Mesothelial cell of epicardium (in vitro differentiated cells): Measurements from ENCODE around the gene CHKA. TPM values are rescaled to one million over a fixed set of nuclear protein-coding genes. Genes with fewer than 3 reads are reported as not detected.

ENCODE experiments used
- DNase-seq, 2 experiments: peaks; one replicate each; pipeline ENCODE4 v3.0.0; 2021; ENCODE audit warnings: low spot score in 2 of 2; ENCODE audit not compliant: unreplicated experiment in 2 of 2
- H3K27ac Mint-ChIP-seq: 2 replicates; pipeline ENCODE4 v1.8.0; 2021; ENCODE audit warnings: mixed read lengths
- H3K27me3 Mint-ChIP-seq: 2 replicates; pipeline ENCODE4 v1.8.0; 2021; ENCODE audit warnings: low read depth, mixed read lengths
- H3K36me3 Mint-ChIP-seq: 2 replicates; pipeline ENCODE4 v1.8.0; 2021; ENCODE audit warnings: mixed read lengths
- H3K4me1 Mint-ChIP-seq: 2 replicates; pipeline ENCODE4 v1.8.0; 2021; ENCODE audit warnings: mixed read lengths
- H3K4me3 Mint-ChIP-seq: 2 replicates; pipeline ENCODE4 v1.8.0; 2021; ENCODE audit warnings: mild to moderate bottlenecking, moderate library complexity, mixed read lengths
- H3K9me3 Mint-ChIP-seq: 2 replicates; pipeline ENCODE4 v1.8.0; 2021; ENCODE audit warnings: mixed read lengths
- CTCF ChIP-seq: fragments of 200-600 bp; sonication (generic); IDR thresholded peaks from one replicate; pipeline ENCODE4 v1.5.0; 2021; ENCODE audit warnings: antibody characterized with exemption; ENCODE audit not compliant: unreplicated experiment
- total RNA-seq: library from RNA; stranded (reverse); gene quantifications from 3 replicates; pipeline ENCODE4 v1.2.1, GENCODE V29; 2021

The CHKA gene
- total RNA-seq, 1 donor from 2014 or later: 74.4 TPM

GRCh38 chr11:68030318-68031143, 90.7 kb downstream of the CHKA start, which contains the start of gene NDUFS8:
Gene NDUFS8, plus strand, starts transcription at chr11:68030681. Its CDS starts 1,471 bp downstream, at chr11:68032152.
- peak; percentile 91 to 92 for DNase-seq
- TF ChIP-seq CTCF: no peak
- no peaks in the 10 kb centered on the region for H3K27me3 Mint-ChIP-seq
- peak within 1 kb of the TSS; percentile 93 for H3K27ac Mint-ChIP-seq
- peaks cover 26% of the 10 kb centered on the region for H3K4me1 Mint-ChIP-seq
- H3K9me3 Mint-ChIP-seq: peaks cover 1% of the 10 kb centered on the region
- peak within 1 kb of the TSS; percentile 92 for H3K4me3 Mint-ChIP-seq
- H3K36me3 Mint-ChIP-seq: peaks cover 12% of the 10 kb centered on the region

GRCh38 chr11:68028802-68029545, 92.2 kb downstream of the CHKA start:
- DNase-seq: no peak
- Mint-ChIP-seq H3K4me3 (peak overlapping the region; percentile 92), H3K27ac (peak overlapping the region; percentile 64), H3K36me3 (peaks cover 26% of the 10 kb centered on the region), H3K9me3 (peaks cover 17% of the 10 kb centered on the region), H3K27me3 (no peaks in the 10 kb centered on the region), H3K4me1 (peaks cover 26% of the 10 kb centered on the region)
- TF ChIP-seq CTCF: no peak

GRCh38 chr11:68027667-68028066, 93.5 kb downstream of the CHKA start:
- no peak for DNase-seq
- Mint-ChIP-seq H3K4me3 (no peak overlapping the region), H3K36me3 (peaks cover 25% of the 10 kb centered on the region), H3K9me3 (peaks cover 18% of the 10 kb centered on the region), H3K4me1 (peaks cover 26% of the 10 kb centered on the region), H3K27me3 (no peaks in the 10 kb centered on the region), H3K27ac (no peak overlapping the region)
- TF ChIP-seq CTCF: no peak

GRCh38 chr11:68026391-68027105, 94.6 kb downstream of the CHKA start:
- Mint-ChIP-seq H3K4me1 (peaks cover 23% of the 10 kb centered on the region), H3K27me3 (no peaks in the 10 kb centered on the region), H3K27ac (no peak overlapping the region), H3K9me3 (peaks cover 18% of the 10 kb centered on the region), H3K36me3 (peaks cover 25% of the 10 kb centered on the region), H3K4me3 (no peak overlapping the region)
- no peak for DNase-seq
- TF ChIP-seq CTCF: no peak

- Mint-ChIP-seq H3K4me3 (no peak overlapping the region), H3K27ac (no peak overlapping the region), H3K4me1 (peaks cover 24% of the 10 kb centered on the region), H3K9me3 (peaks cover 18% of the 10 kb centered on the region), H3K36me3 (peaks cover 25% of the 10 kb centered on the region), H3K27me3 (no peaks in the 10 kb centered on the region)
- TF ChIP-seq CTCF: no peak
- DNase-seq: no peak
These were observed 96.1 kb downstream of the CHKA start for GRCh38 chr11:68025047-68025446.
